ENCODE measurements around the gene CACNA2D3.
"Not testable (repeated sequence)": the region's sequence is repeated elsewhere in the genome, so short reads cannot be mapped to it uniquely, and the experiment has no call there.

The CACNA2D3 gene

GRCh38 chr3:54596087-54596486 is 473.7 kb downstream of the CACNA2D3 start:
- DNase-seq: no peak

GRCh38 chr3:54599716-54600115 is 477.4 kb downstream of the CACNA2D3 start:
- DNase-seq: no peak

GRCh38 chr3:54600441-54601204 is 478.3 kb downstream of the CACNA2D3 start:
- DNase-seq: peak; percentile 77

DNA sequence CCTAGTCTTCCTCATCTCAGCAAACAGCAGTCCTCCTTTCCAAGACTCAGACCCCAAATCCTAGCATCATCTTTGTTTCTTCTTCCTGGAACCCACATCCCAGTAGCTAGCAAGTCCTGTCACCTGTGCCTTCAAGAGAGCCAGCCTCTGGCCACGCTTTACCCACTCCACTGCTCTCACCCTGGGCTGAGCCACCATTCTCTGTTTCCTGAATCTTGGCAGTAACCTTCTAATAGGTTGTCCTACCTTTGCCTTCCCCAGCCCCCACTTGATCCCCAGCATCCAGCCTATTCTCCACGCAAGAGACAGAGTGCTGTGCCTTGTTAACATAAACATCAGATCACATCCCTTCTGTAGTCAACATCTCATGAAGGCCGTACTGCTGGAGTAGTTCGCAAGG is 482.1 kb downstream of the CACNA2D3 start:
- DNase-seq: no peak

DNA sequence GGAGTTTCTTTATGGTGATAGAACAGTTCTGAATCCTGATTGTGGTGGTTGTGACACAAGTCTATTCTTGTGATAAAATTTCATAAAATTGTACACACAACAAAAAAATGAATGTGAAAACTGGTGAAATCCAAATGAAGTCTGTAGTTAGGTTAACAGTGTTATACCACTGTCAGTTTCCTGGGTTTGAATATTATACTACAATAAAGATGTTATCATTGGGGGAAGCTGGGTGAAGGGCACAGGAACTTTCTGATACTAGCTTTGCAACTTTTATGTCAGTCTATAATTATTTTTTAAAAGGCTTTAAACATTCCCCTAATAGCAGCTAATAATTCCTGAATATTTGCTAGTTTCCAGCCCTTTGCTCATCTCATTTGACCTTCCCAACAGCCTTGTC is 485.7 kb downstream of the CACNA2D3 start:
- no peak for DNase-seq

- DNase-seq: no peak
Observed at GRCh38 chr3:54619053-54619452, 496.7 kb downstream of the CACNA2D3 start.

- no peak for DNase-seq
Observed at GRCh38 chr3:54619531-54619930, 497.2 kb downstream of the CACNA2D3 start.

DNA sequence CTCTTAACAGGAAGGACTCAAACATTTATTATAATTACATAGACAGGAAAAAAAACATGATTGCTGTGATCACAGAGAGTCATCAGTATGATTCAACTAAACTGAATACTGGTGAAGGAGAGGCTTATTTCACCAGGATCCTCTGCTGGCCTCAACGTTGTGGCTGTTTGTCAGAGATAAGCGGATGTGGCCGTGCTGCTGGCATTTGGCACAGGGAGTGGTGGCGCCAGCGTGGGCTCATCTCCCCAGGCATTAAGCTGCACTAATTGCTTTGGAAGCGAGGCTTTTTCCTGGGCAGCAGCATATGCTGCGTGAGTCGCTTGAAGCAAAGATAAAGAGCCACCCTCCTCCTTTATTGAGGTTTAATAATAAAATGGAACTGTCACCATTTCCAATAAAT is 498.8 kb downstream of the CACNA2D3 start:
- DNase-seq: no peak

DNA sequence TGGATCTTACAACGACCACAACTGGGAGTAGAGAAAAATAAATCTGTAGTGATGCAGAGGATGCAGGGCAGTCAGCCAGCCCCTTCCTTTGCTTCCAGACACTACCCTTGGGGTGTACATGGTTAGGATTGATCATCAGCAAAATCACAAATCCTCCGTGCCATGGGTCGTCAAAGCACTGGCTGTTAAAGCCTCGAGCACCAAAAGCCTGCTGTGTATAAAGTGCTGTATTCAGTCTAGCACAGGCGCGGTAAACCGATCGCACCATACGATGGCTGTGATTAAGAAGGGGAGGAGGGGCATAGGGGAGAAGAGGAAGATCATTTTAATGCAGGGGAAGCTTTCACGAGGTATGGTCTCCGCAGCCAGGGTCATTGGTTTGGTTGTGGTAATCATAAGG is 500.3 kb downstream of the CACNA2D3 start:
- no peak for DNase-seq

GRCh38 chr3:54625805-54626787 is 503.7 kb downstream of the CACNA2D3 start:
- DNase-seq: no peak

GRCh38 chr3:54628888-54629441 is 506.6 kb downstream of the CACNA2D3 start:
- no peak for DNase-seq

- DNase-seq: no peak
Observed at GRCh38 chr3:54630101-54630623, 507.8 kb downstream of the CACNA2D3 start.

DNA sequence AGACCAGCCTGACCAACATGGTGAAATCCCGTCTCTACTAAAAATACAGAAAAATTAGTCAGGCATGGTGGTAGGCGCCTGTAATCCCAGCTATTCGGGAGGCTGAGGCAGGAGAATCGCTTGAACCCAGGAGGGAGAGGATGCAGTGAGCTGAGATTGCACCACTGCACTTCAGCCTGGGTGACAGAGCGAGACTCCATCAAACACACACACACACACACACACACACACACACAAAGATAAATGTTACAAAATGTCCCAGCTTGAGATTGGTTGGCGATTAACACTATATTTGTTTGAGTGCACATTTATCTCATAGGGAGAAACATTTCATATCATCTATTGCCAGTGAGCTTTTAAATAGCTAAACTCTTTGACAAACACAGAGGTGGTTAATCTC is 508.6 kb downstream of the CACNA2D3 start:
- not testable (repeated sequence) for DNase-seq

DNA sequence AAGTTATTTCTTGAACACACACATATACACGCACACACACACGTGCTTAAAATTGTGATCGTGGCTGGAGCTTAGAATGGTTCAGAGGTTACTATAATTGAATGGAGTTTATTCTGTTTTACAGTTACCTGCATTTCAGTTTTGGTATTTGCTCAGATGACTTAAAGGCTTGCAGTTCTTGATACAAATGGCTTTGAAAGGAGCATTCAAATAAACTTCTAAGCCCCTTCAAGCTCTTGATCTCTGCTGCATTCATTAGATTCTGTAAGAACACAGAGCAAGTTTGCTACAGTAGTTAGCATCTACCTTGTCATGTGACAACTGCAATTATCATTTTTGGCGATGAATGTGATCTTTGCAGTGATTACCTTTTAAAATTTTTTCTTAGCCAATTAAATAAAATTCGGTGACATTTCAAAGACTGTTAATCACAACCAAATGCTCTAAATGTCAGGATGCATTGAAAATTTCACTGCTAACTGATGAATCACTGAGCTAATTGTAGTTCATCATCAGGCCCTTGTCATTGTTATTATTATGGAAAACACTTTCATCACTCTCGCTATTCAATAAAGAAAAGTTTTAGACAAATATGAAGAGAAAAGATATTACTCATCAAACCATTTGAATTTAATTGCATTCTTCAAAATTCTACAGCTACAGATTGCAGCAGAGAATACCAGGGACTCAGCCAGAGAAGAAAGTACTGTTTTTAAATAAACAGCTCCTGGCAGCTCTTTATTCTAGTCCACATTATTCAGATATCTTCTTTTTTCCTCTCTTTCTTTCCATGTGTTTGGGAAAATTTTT is 509.4 kb downstream of the CACNA2D3 start:
- DNase-seq: no peak

GRCh38 chr3:54632326-54632665 is 509.9 kb downstream of the CACNA2D3 start:
- DNase-seq: no peak

DNA sequence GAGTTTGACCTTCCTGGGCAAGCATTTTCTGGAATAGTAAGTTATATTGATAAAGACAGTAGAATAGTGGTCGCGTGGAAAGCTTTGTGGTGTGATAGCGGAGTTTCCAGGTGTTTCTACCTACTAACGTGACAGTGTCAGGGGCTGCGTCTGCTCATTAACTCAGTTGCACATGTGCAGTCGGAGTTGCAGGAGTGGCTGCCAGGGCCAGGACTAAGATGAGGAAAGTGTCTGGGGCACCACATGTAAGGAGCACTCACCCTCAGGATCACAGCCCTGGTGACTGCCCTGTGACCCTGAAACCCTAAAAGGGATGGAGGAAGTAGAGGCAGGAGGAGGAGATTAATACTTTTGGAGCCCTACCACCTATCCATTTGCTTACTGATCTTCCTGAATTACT is 510.5 kb downstream of the CACNA2D3 start:
- DNase-seq: no peak

DNA sequence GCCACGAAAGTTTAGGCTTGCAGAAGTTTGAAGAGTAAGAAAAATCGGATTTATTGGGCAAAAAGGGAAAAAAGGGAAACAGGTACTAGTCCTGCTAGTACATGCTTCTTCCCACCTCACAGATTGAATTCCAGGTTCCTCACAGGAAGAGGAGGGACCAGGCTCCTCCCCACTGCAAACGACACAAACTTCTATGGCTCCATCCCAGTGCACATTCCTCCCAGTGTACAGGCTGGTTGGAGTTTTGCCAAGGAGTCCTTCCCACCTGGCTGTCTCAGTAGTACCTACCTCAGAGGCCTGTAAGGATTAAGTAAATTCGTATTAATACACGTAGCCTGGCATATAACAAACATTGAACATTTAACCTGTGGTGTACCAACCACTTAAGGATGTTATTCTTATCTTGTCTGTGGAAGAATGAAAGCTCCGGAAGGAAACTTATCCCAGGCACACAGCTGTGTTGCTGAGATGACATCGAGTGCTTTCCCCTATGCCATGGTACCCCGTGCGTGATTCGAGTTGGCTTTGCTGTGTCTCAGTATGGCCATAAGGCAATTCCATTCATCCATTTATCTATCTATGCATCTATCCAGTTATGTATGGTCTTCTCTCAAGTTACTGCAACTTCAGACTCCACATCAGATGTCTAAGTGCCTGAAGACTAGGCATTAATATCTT is 511.2 kb downstream of the CACNA2D3 start:
- DNase-seq: no peak

- DNase-seq: no peak
Observed at GRCh38 chr3:54634122-54634469, 511.7 kb downstream of the CACNA2D3 start.

DNA sequence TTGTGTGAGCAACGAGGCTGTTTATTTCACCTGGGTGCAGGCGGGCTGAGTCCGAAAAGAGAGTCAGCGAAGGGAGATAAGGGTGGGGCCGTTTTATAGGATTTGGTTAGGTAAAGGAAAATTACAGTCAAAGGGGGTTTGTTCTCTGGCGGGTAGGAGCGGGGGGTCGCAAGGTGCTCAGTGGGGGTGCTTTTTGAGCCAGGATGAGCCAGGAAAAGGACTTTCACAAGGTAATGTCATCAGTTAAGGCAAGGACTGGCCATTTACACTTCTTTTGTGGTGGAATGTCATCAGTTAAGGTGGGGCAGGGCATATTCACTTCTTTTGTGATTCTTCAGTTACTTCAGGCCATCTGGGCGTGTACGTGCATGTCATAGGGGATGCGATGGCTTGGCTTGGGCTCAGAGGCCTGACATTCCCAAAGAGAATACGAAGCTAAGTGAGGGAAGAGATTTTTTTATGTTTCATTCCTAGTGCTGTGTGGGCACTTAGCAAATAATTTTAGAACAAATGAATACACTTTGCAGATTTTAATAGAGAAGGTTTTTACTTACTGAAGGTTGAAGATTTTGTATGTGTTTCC is 517.5 kb downstream of the CACNA2D3 start:
- not testable (repeated sequence) for DNase-seq

DNA sequence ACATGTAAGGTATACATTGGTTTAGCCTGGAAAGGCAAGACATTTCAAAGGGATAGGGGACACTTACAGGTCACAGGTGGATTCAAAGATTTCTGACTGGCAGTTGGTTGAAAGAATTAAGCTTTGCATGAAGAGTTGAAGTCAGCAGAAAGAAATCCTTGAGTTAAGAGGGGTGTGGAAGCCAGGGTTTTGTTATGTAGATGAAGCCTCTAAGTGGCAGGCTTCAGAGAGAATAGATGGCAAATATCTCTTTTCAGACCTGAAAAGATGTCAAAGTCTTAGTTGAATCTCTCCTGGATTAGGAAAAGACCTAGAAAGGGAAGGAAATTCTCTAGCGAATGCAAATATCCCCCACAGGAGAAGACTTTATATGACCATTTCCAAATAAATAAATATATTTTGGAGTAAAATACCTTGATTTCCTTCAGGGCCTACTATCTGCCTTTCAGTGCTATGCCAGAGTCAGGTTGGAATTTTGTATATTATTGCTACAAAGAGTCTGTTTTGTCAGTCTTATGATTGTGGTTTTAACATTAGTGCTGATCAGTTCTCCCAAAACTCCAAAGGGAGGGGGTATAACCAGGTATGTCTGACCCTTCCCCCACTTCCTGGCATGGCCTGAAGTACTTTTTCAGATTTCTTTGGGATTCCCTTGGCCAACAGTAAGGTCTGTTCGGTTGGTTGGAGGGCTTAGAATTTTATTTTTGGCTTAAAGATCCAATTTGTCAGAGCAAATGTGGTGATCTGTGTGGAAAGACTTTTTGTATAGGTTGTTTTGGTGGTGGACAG is 519.1 kb downstream of the CACNA2D3 start:
- no peak for DNase-seq

GRCh38 chr3:54642147-54642546 is 519.8 kb downstream of the CACNA2D3 start:
- DNase-seq: no peak

All from MV-4-11 (cell line).